ENCODE results near the gene COL6A5. TPM values are rescaled to one million over a fixed set of nuclear protein-coding genes. Genes with fewer than 3 reads are reported as not detected.

Gene COL6A5
- total and polyA plus RNA-seq, 9 of the 15 experiments (the other 6 are each of a cell fraction or from before 2014, with no cell fraction given): 1.5 to 9.7 (median 5.6) TPM

DNA sequence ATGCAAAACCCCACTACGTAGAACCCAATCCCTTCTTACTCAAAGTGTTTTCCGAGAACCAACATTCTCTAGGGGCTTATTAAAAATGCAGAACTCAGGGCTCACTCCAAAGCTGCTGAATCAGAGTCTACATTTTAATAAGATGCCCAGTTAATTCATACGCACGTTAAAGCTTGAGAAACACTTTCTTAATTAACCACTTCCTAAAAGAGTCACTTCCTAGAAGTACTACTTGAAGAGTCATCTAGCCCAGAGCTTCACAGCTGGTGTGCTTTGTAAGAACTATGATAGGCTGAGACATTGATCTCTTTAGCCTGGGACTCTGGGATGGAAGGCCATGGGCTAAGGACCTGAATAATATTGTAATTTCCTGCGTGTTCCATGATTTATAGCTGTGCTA, 9.0 kb downstream of the COL6A5 start (continued):
- TF ChIP-seq, protein P1, sequence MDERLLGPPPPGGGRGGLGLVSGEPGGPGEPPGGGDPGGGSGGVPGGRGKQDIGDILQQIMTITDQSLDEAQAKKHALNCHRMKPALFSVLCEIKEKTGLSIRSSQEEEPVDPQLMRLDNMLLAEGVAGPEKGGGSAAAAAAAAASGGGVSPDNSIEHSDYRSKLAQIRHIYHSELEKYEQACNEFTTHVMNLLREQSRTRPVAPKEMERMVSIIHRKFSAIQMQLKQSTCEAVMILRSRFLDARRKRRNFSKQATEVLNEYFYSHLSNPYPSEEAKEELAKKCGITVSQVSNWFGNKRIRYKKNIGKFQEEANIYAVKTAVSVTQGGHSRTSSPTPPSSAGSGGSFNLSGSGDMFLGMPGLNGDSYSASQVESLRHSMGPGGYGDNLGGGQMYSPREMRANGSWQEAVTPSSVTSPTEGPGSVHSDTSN (CRISPR knock-in tag; IDR thresholded peaks at IDR 0.05; ENCODE audit: low read depth): no peak
- TF ChIP-seq, protein P1 (tag; conservative IDR thresholded peaks at IDR 0.05; ENCODE audit: low read depth): peak; percentile 46
- TF ChIP-seq PKNOX1 (IDR thresholded peaks at IDR 0.05): peak; percentile 43

DNA sequence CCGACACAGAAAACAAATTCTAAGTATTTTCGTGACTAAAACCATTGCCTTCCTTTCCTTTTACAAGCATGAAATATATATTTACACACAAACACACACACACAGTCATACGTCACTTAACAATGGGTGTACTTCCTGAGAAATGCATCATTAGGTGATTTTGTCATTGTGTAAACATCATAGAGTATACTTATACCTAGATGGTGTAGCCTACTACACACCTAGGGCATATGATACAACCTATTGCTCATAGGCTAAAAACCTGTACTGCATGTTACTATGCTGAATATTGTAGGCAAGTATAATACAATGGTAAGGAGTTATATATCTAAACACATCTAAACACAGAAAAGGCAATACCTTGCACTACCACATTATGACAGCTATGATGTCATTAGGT, 28.6 kb downstream of the COL6A5 start:
- intact Hi-C loops (cut with micrococcal nuclease): no loop called here
- ChIA-PET CTCF (ENCODE audit: low intra/inter-chr PET ratio) (no interaction called here), POLR2A (interaction anchor here (1.7 kb wide), 1 partner anchor 12 kb away, joined by 8 read pairs; no protein-coding TSS in a partner anchor)
- FAIRE-seq (no peak), ATAC-seq (no peak; the same call in 1 of the 3 replicates), DNase-seq (ENCODE audit: extremely low read depth in 1 of 4, low spot score in 3 of 4) (no peak)
- Histone ChIP-seq H3K9me1 (ENCODE audit: control insufficient read depth, insufficient read depth, low read length) (no peaks in the 10 kb centered on the region), H3K79me2 (ENCODE audit: control insufficient read depth, insufficient read depth, low read length) (no peaks in the 10 kb centered on the region; the same call in 1 of the 3 replicates), H4K20me1 (replicated peaks; ENCODE audit: control insufficient read depth, insufficient read depth, low read length) (no peaks in the 10 kb centered on the region), H3K36me3 (ENCODE audit: control insufficient read depth, insufficient read depth, low read length) (peaks cover 30% of the 10 kb centered on the region), H3K9me3 (replicated peaks; ENCODE audit: control insufficient read depth, insufficient read depth, low read depth, low read length) (no peaks in the 10 kb centered on the region; the same call in 1 of the 2 replicates), H2AFZ (ENCODE audit: low read depth, low read length) (peak overlapping the region; percentile 47; the same call in 1 of the 2 replicates), H3K4me2 (ENCODE audit: insufficient read depth, low read length) (no peak overlapping the region), H3K4me1 (replicated peaks in 1 of 2; ENCODE audit: control insufficient read depth in 2 of 2, insufficient read depth in 2 of 2, low read length in 2 of 2) (peaks cover 12 to 30% of the 10 kb centered on the region in 2 experiments), H3K9ac (ENCODE audit: insufficient read depth in 1 of 2, low read depth in 2 of 2, low read length in 2 of 2) (no peak overlapping the region), H3K27ac (ENCODE audit: extremely low read depth, low read depth, low read length) (no peak overlapping the region; the same call in 2 of the 3 replicates), H3K27me3 (ENCODE audit: control insufficient read depth in 2 of 2, insufficient read depth in 2 of 2, low read length in 2 of 2) (no peaks in the 10 kb centered on the region), H3K4me3 (no peak overlapping the region)
- no TSS peak for BruUV-seq (replicated peaks)
- WGBS (ENCODE audit: insufficient coverage, low coverage, missing lambda C conversion rate): 74% methylated on average over 3 of the region's 3 CpGs
- in situ Hi-C loops (cut with MboI): no loop called here
- TF ChIP-seq ADNP (tag; IDR thresholded peaks at IDR 0.05) (no peak), POLR3A (IDR thresholded peaks at IDR 0.05; ENCODE audit: borderline replicate concordance, extremely low read depth, insufficient read depth, insufficient read length) (no peak), MIER1 (IDR thresholded peaks at IDR 0.05; ENCODE audit: low read depth) (no peak), PHF21A (IDR thresholded peaks at IDR 0.05; ENCODE audit: borderline replicate concordance, low read depth) (no peak), PHB2 (IDR thresholded peaks at IDR 0.05; ENCODE audit: low read depth) (no peak), DNMT1 (IDR thresholded peaks at IDR 0.05) (no peak), ARID3B (CRISPR knock-in tag; IDR thresholded peaks at IDR 0.05; ENCODE audit: borderline replicate concordance) (no peak), ZNF766 (CRISPR knock-in tag; conservative IDR thresholded peaks at IDR 0.05) (no peak), HDGF (IDR thresholded peaks at IDR 0.05) (no peak), MITF (IDR thresholded peaks at IDR 0.05) (no peak), PPARD (CRISPR knock-in tag; IDR thresholded peaks at IDR 0.05) (no peak), CHD1 (IDR thresholded peaks at IDR 0.05; ENCODE audit: low read length) (no peak), ZNF586 (CRISPR knock-in tag; conservative IDR thresholded peaks at IDR 0.05) (no peak)

Measured in K562 (cell line).